SK-N-SH treated with all-trans-retinoic acid at 6 μM for 48 hours (cell line): ENCODE measurements around the gene TMEM52B.
"Not testable (repeated sequence)": the region's sequence is repeated elsewhere in the genome, so short reads cannot be mapped to it uniquely, and the experiment has no call there.

Source experiments
- PPARA ChIP-seq: fragments of 250-450 bp; sonication (Bioruptor Pico); IDR thresholded peaks from 2 replicates; pipeline ENCODE4 v1.5.0; 2020; ENCODE audit warnings: mild to moderate bottlenecking, borderline replicate concordance
- RARB ChIP-seq: fragments of 250-450 bp; sonication (Bioruptor Pico); IDR thresholded peaks from 2 replicates; pipeline ENCODE4 v1.8.0; 2021; ENCODE audit warnings: mild to moderate bottlenecking, moderate library complexity
- TF ChIP-seq, protein P1 (sequence below): fragments of 250-450 bp; sonication (Bioruptor Pico); IDR thresholded peaks from 2 replicates; pipeline ENCODE4 v1.8.0; 2020; ENCODE audit warnings: mild to moderate bottlenecking, moderate library complexity, borderline replicate concordance
- TF ChIP-seq, protein P2 (sequence below): fragments of 250-450 bp; sonication (Bioruptor Pico); IDR thresholded peaks from 2 replicates; pipeline ENCODE4 v1.5.1; 2020; ENCODE audit warnings: low read depth, mild to moderate bottlenecking, moderate library complexity

DNA sequence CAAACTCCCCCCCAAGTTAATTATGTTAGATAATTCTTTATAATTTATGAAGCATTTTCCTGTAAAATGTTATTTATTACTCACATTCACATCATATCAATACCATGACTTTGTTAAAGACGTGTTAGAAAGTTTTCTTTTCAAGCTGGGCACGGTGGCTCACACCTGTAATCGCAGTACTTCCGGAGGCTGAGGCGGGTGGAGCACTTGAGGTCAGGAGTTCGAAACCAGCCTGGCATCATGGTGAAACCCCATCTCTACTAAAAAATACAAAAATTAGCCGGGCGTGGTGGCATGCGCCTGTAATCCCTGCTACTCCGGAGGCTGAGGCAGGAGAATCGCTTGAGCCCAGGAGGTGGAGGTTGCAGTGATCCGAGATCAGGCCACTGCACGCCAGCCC is 37.1 kb downstream of the TMEM52B start:
- TF ChIP-seq RARB, PPARA (CRISPR knock-in tag): not testable (repeated sequence)
- TF ChIP-seq, protein P1, sequence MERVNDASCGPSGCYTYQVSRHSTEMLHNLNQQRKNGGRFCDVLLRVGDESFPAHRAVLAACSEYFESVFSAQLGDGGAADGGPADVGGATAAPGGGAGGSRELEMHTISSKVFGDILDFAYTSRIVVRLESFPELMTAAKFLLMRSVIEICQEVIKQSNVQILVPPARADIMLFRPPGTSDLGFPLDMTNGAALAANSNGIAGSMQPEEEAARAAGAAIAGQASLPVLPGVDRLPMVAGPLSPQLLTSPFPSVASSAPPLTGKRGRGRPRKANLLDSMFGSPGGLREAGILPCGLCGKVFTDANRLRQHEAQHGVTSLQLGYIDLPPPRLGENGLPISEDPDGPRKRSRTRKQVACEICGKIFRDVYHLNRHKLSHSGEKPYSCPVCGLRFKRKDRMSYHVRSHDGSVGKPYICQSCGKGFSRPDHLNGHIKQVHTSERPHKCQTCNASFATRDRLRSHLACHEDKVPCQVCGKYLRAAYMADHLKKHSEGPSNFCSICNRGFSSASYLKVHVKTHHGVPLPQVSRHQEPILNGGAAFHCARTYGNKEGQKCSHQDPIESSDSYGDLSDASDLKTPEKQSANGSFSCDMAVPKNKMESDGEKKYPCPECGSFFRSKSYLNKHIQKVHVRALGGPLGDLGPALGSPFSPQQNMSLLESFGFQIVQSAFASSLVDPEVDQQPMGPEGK (CRISPR knock-in tag): not testable (repeated sequence)
- TF ChIP-seq, protein P2, sequence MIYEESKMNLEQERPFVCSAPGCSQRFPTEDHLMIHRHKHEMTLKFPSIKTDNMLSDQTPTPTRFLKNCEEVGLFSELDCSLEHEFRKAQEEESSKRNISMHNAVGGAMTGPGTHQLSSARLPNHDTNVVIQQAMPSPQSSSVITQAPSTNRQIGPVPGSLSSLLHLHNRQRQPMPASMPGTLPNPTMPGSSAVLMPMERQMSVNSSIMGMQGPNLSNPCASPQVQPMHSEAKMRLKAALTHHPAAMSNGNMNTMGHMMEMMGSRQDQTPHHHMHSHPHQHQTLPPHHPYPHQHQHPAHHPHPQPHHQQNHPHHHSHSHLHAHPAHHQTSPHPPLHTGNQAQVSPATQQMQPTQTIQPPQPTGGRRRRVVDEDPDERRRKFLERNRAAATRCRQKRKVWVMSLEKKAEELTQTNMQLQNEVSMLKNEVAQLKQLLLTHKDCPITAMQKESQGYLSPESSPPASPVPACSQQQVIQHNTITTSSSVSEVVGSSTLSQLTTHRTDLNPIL (CRISPR knock-in tag): not testable (repeated sequence)
